GM18519 (cell line): ENCODE data around the gene SYT6.

Source experiments
- ATAC-seq: cut with Tn5 transposase; IDR thresholded peaks from one replicate; pipeline ENCODE4 v1.9.1; 2021; ENCODE audit warnings: mild to moderate bottlenecking, moderate library complexity; ENCODE audit not compliant: unreplicated experiment, low FRiP score

The SYT6 gene

DNA sequence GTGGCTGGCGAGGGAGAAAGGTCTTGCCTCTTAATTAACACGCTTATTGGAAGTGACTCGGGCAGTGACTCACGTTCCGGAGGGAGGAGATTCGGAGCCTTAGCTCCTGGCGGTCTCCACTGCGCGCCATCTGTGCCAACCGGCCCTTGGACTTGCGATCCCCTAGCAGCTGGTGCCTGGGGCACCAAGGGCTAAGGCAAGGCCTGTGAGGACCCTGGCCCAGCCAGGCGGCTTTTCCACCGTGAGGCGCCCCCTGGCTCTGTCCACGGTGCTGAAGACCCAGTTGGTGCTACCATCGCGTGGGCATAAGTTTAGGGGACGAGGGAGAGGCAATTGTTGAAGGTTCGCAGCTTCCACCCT lies 1.3 kb upstream of the SYT6 start:
- ATAC-seq, result no peak

DNA sequence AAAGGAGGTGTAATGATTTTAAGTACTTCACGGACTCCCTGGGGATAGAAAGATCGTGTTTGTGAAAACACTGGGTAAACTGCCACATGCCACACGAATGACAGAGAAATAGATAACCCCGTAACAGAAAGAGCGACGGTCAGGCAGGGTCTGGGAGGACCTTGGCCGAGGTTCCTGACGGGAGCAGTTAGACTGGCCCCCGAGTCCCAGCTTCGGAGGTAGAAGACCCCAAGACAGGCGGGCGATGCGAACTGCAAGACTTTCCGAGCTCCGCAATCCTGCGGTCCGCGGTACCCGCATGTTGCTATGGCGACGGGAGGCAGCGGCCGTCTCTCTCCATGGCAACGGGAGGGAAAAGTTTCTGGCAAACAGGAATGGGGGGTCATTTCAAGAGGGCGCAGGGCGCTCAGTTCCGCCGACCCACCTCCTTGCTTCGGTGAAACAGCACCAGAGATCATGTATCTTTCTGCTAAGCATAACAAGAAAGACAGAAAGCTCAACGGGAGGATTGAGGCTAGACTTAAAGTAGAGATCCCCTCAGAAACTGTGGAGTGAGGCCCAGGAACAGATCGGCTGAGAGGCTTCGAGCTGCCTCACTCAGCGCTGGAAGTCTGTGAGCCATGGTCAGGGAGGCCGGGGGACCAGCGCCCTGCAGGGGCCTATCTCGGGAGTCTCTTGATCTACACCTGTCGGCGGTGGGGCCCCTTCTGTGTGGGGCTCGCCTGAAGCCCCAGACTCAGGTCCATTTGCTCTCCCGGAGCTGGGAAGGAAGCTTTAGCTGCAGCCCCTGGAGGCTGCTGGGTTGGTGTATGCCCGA lies 685 bp upstream of the SYT6 start:
- ATAC-seq, result no peak

DNA sequence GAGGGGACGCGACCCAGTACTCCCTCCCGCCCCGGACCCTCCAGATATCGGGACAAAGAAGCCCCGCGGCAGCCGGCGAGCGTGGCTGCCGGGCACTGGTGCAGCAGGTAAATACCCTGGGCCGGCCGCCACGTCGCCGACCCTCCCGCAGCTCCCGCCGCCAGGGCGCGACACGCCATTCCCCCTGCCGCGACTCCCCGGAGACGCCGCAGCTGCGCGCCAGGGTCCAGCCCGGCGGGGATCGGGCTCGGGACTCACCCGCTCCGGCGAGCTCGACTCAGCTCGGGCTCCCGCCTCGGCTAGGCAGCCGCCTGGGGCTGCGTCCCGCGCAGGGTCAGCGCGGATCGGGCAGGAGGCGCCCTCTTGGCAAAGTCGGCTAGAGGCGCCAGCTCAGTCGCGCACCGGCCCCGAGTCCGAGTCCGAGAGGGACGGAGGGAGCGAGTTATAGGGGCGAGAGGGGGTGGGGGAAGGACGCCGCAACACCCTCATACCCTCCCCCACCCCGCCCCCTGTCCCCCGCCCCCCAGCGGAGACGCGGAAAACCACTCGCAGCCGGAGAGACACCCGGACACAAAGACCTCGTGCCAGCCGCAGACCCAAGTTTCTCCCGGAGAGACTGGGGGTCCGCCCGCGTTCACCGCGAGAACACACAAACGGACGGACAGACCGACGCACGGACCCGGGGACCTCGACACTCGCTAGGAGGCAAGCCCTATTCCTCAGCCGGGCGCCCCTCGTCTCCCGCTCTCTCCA lies 985 bp downstream of the SYT6 start:
- ATAC-seq, result no peak

DNA sequence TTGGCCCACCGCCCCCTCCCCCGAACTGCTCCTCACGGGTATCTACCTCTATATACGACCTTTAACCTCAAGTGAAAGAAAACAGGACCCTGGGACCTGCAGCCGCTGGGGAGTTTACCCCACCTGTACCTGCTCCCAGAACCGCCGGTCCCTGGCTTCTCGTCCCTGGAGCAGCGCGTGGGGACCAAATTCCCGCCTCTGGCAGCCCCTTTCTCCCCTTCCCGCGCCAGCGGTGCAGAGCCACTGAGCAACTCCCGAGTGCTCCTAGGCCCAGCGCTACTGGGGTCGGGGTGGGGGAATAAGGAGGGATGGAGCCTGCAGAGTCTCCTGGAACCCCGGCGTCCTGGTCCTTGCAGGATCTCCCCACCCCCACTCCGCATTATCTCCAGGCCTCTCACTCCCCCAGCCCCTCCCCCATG lies 1.6 kb downstream of the SYT6 start:
- ATAC-seq, result no peak

DNA sequence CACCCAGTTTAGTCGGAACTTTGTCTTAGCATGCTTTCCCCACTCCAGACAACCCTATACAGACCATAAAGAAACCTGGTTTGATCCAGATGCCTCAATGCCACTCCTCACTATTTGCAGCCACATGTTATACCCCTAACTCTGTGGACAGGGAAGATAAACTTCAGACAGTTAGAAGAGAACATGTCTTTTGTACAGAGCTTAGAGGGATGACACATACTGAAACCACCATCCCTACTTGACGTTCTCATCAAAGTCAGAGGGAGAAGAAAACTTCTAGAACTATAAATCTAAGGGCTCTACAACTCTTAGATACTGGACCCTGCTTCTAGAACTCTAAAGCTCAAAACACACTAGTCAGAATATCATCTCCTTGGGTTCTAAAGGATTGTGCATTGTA lies 3.7 kb downstream of the SYT6 start:
- ATAC-seq, result no peak

DNA sequence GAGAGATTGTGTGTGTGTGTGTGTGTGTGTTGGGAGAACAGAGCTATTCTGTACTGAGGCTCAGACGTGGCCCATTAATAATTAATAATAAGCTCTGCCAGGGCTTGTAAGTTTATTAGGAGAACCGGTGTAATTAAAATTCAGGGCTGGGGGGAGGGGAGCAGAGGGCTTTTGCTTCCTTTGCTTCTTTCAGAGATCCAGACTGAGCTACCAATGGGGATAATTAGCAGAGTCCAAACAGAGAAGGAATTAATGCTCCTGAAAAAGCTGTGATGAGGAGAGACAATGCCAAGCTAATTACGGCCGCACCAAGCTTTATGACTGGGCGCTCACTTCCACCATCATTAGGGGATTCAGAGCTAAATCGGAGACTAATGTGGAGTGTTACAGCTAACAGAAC lies 4.5 kb downstream of the SYT6 start:
- no peak for ATAC-seq

DNA sequence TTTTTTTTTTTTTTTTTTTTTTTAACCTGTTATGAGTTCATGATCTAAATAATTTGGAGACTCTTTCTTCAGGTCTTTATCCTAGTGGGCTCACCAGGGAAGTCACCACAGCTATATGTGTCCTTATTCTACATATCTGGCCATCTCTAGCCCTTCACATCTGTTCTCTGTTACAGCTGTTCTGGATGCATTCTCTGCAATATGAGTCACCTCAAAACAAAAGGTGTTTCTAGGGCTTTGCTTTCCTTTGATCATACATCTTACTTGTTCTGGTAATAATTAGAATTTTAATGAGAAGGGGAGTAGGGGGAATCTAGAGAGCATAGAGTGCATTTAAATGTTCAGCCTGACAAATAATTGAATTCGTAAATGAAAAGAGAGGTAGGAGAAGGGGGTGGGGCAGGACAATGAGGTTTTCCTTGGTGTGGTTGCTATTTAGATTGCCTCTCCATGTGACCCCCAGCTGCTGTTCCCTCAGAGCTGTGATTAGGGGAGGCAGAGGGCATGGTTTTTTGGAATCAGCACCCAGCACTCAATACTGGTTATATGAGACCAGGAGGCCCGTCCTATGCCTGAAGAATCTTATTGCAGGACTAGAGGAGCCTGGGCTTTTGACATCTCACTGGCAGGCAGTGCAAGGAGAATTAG lies 8.0 kb downstream of the SYT6 start:
- ATAC-seq, result no peak

DNA sequence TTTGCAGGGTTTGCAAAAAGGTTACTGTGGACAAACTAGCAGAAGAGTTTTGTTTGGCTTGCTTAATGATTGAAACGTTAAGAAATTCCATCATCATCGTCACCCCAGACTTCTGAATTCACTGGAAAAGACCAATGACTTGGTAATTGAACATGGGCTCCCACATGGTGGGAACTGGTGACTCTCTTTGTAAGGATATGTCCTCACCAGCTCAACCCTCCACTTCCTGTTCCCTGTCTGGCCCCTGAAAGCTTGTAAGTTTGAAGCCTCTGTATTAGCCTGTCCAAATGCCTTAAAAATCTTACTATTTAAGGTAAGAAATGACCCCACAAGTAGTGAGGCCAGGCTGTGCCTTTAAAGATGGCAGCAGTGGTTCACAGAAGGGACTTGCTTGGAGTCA lies 9.7 kb downstream of the SYT6 start:
- ATAC-seq, result no peak

DNA sequence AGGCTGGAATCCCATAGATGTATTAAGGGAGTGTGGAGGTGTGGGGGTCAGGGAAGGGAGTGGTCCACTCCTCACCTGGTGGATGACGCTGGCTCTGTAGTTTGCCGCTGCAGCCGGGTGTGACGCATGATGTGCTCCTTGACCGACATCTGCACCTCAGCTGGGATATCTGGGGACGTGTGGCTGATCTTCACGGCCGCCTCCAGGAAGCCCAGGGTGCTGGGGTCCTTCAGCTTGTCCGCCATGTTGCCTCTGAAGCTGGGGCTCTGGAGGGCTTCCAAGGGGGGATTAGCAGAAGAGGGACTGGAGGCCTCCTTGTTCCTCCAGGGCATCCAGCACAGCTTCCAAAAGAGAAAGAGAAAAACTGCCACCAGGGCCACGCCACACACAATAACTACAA lies 14.1 kb downstream of the SYT6 start:
- ATAC-seq, result no peak

DNA sequence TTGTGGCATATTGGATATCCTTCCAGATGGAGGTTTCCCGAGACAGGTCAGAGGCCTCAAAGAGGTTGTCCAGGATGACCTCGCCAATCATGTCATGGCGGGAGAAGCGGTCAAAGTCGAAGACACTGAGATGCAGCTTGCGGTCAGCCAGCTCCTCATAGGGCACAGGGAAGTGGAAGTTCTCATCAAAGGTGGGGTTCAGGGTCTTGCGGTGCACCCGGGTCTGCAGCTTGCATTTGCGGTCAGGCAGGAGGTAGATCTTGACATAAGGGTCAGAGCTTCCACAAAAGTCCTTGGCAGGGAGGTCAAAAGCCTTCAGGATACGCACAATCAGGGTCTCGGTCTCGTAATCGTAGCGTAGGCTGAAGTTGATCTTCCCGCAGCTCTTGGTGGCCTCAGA lies 16.2 kb downstream of the SYT6 start:
- ATAC-seq, result no peak

DNA sequence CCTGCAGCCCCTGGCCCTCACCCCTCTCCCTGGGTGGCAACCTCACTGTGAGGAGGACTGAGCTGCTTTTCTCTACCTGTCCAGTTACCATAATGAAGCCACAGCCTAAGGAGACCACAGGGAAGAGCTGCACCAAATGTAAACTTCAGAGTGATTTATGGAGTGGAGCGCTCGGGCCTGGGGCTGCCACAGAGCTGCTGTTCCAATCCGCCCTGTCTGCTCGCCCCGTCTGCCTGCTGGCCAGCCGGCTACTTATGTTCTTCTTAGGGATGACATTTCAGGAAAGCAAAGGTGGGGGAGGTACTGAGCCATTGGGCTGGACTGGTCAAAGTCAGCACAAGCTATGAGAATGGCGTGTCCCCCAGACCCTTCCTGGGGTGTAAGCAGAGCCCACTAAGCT lies 17.9 kb downstream of the SYT6 start:
- no peak for ATAC-seq

DNA sequence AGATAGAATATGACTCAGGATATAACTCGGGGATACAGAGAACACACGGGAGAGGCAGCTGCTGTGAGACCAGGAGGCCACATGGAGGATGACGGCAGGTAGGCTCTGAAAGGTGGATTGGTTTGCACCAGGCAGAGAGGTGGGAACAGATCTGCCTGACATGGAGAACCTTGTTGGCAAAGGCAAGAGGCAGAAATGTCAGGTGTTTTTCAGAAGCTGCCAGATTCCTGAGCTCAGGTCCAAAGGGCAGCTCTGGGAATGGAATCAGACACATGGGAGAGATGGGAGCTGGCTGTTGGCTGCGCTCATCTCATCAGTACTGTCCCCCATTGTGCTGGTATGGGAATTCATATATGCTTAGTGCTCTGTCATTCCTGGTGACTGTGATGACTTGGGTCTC lies 19.2 kb downstream of the SYT6 start:
- no peak for ATAC-seq

DNA sequence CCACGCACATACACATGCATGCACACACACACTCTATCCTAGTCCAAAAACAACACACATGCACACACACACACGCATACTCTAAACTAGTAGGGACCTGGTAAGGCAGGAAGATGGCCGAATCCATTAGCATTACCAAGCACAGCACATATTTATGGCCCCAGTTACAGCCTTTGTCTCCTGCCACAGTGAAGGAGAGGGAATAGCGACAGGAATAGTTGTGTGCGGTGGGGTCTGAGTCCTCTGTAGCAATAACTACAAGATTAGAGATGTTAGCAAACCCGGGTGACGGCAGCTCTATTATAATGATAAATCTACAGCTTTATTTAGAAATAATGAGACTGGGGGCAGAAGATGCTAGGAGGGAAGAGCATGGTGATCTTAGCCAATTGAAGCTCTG lies 20.5 kb downstream of the SYT6 start:
- no peak for ATAC-seq

DNA sequence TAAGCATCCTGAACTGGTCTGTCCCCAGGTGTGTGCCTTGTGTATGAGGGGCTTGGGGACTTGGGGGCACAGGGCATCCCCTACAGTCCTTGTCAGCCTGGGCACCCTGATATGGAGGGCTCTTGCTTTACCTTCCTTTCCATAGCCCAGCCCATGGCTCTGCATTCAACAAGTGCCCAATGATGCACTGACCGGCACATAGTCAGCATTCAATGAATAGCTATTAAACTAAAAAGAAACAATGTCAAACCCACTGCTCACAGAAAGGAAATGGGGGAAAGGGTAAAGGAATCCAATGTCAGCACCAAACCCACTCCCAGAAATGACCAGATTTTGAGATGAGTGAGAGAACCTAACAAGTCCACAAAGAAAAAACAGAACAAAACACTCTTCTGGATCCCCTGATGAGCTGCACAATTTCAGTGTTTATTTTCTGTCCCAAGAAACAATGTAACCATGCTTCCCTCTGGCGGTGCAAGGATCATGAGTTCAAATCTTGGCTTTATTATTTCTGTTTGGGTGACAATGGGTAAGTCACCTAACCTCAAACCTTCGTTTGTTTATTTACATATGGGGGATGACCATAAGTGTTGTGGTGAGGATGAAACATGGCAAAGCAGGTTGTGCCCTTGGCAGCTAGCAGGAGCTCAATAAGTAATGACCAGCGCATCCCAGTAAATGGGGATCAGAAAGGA lies 22.0 kb downstream of the SYT6 start:
- no peak for ATAC-seq

DNA sequence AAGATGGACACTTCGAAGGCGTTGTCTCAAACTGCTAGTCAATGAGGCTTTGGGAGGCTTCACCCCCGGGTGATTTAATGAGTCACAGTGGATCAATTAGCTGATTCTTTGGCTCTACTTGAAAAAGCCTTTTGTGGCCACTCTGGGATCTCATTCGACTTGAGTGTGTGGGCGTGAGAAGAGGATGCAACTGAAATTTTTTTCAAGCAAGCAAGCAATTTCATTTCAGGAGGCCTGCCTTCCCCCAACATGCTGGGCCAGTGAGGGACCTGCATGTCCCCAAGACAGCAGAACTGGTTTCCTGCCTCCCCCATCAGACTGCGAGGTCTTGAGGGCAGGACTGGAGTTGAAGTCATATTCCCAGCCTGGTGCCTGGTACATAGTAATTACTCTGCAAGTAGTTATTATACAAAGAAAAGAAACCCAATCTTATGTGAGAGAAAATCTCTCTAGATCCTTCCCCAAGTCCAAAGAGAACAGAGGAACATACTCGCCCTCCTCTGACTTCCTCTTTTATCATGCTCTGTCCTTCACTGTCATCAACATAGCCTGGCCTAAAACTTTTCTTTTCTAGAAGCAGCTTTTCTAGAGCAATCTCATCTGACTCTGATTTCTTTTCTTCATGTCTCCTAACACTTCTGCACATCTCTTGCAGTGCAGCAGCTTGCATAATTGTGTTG lies 22.7 kb downstream of the SYT6 start:
- no peak for ATAC-seq

DNA sequence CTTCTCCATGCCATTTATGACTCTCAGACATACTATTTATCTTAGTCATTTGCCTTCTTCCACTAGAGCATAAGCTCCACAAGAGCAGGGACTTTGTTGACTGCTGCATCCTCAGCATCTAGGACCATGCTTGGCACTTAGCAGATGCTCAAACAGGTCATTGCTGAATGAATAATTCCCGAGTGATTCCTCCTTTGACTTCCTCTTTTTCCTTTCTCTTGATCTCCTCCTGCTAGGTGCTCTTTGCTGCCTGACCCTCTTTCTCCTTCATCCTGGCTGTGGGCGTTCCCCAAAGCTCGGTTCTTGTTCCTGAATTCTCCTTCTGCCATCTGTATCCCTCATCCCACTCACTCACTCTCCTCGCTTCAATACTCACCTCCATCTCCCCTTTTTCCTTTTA lies 23.5 kb downstream of the SYT6 start:
- no peak for ATAC-seq

DNA sequence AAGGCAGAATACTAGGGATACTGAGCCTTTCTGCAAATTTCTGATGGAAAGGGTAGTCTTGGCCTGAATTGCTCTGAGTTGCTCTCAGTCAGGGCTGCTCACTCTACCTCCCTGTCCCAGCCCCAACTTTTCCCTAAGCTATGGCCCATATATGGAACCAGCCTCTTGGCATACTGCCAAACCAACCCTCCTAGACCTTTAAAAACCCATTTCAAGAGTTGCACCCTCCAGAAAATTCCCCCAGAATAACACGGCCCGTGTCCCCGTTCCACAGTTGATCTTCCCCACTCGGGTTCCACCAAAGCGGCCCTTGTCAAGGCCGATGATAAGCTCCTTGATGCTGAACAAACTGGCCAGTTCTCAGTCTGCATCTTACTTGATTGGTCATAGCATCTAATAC lies 25.4 kb downstream of the SYT6 start:
- ATAC-seq, result no peak

DNA sequence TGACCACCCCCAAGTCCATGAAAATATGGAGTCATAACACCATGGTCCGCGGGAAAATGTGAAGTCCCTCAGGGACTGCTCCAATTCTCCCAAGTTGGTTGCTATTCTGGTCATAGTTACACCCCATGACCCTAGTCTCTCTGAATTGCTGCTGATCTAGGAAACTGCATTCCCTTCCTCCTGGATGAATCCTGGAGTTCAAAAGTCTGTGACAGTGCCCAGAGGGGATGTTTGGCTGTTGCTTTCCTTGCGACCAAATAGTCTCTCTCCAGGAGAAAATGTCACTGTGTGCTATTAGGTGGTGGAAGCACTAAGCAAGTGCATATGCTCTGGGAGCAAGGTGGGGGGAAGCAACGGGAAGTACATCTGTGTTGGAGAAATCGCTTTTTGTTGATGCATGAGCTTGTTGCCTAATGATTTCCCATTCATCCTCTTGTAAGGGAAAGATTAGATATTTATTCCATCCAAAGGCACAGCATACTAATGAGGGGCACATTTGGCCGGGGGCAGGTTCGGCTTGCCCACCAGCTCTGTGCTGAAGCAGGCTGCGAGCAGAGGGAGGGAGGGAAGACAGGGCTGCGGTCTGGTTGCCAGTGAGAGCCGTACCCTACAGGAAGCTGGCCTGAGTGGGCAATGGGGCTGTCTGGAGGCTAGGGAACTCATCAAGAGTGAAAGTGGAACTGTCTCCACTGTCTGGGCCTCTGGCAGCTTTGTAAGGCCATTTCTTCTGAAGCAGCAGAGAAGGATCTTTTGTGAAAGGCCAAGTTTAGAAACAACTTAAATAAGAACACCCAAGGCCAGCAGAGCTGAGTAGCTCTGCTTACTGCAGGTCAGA lies 27.2 kb downstream of the SYT6 start:
- ATAC-seq, result peak; percentile 75

DNA sequence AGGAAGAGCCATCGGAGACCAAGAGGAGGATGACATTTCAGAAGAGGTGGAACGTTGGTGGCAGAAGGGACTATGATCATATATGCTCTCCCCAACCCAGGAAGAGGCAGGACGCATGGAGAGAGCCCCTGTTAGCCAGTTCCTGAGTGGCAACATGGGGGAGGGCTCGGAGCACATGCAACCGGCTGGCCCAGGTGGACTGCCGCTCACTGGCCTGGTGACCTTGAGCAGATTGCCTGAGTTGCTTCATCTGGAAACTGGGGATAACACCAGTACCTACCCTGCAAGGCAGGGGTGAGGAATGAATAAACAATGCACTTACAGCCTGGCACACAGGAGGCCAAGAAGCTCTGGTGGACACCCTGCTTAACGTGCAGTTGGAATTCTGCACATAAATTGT lies 29.0 kb downstream of the SYT6 start:
- ATAC-seq, result no peak
